ENCODE measurements around the gene RIT1. TPM values are rescaled to one million over a fixed set of nuclear protein-coding genes. Genes with fewer than 3 reads are reported as not detected.

RIT1 gene
- total and polyA plus RNA-seq, 2 of the 13 experiments (the other 11 are each of a cell fraction or from before 2014, with no cell fraction given): 12.2 to 32.2 TPM

DNA sequence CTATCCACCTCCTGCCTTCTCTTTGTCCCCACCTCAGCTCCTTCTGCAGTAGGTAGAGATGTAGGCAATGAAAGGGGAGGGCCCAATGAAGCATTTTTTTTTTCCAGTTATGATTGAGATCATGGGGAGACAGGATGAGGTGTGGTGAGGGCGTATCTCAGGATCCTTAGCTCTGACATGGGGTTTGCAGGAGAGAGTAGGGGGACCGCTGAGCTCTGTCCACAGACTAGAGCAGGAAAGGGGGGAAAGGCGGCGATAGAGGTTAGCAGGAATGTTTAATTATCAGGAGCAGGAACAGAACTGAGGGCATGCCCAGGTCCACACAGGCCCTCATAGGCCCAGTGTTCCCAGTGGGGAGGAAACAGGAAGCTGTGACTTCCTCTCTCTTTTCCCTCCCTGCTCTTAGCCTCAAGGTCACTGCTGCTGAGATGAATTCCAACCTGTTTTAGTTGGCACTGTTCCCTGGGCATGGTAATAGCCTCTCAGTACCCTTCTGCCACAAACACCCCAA, 29.4 kb upstream of the RIT1 start (continued):
- TF ChIP-seq, protein P1, sequence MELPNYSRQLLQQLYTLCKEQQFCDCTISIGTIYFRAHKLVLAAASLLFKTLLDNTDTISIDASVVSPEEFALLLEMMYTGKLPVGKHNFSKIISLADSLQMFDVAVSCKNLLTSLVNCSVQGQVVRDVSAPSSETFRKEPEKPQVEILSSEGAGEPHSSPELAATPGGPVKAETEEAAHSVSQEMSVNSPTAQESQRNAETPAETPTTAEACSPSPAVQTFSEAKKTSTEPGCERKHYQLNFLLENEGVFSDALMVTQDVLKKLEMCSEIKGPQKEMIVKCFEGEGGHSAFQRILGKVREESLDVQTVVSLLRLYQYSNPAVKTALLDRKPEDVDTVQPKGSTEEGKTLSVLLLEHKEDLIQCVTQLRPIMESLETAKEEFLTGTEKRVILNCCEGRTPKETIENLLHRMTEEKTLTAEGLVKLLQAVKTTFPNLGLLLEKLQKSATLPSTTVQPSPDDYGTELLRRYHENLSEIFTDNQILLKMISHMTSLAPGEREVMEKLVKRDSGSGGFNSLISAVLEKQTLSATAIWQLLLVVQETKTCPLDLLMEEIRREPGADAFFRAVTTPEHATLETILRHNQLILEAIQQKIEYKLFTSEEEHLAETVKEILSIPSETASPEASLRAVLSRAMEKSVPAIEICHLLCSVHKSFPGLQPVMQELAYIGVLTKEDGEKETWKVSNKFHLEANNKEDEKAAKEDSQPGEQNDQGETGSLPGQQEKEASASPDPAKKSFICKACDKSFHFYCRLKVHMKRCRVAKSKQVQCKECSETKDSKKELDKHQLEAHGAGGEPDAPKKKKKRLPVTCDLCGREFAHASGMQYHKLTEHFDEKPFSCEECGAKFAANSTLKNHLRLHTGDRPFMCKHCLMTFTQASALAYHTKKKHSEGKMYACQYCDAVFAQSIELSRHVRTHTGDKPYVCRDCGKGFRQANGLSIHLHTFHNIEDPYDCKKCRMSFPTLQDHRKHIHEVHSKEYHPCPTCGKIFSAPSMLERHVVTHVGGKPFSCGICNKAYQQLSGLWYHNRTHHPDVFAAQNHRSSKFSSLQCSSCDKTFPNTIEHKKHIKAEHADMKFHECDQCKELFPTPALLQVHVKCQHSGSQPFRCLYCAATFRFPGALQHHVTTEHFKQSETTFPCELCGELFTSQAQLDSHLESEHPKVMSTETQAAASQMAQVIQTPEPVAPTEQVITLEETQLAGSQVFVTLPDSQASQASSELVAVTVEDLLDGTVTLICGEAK (IDR thresholded peaks at IDR 0.05): no peak
- TF ChIP-seq, protein P1 (CRISPR knock-in tag; IDR thresholded peaks at IDR 0.05): no peak
- no peak for TF ChIP-seq ZNF225 (CRISPR knock-in tag; IDR thresholded peaks at IDR 0.05)
- no peak; the same call in 1 of the 2 replicates for TF ChIP-seq NR2C2 (CRISPR knock-in tag; IDR thresholded peaks at IDR 0.05; ENCODE audit: borderline replicate concordance)
- TF ChIP-seq, protein P2, sequence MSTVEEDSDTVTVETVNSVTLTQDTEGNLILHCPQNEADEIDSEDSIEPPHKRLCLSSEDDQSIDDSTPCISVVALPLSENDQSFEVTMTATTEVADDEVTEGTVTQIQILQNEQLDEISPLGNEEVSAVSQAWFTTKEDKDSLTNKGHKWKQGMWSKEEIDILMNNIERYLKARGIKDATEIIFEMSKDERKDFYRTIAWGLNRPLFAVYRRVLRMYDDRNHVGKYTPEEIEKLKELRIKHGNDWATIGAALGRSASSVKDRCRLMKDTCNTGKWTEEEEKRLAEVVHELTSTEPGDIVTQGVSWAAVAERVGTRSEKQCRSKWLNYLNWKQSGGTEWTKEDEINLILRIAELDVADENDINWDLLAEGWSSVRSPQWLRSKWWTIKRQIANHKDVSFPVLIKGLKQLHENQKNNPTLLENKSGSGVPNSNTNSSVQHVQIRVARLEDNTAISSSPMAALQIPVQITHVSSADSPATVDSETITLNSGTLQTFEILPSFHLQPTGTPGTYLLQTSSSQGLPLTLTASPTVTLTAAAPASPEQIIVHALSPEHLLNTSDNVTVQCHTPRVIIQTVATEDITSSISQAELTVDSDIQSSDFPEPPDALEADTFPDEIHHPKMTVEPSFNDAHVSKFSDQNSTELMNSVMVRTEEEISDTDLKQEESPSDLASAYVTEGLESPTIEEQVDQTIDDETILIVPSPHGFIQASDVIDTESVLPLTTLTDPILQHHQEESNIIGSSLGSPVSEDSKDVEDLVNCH (CRISPR knock-in tag; IDR thresholded peaks at IDR 0.05): no peak
- TF ChIP-seq PITX1 (CRISPR knock-in tag; IDR thresholded peaks at IDR 0.05): no peak
- TF ChIP-seq ZNF703 (CRISPR knock-in tag; IDR thresholded peaks at IDR 0.05; ENCODE audit: borderline replicate concordance): no peak
- TF ChIP-seq MAX (IDR thresholded peaks at IDR 0.05): peak; percentile 66
- no peak for TF ChIP-seq ZNF83 (CRISPR knock-in tag; IDR thresholded peaks at IDR 0.05; ENCODE audit: borderline replicate concordance)
- no peak for TF ChIP-seq U2AF1 (optimal IDR thresholded peaks at IDR 0.05; ENCODE audit: low read depth, low read length)
- TF ChIP-seq NKX3-1 (CRISPR knock-in tag; IDR thresholded peaks at IDR 0.05): no peak
- TF ChIP-seq ZNF616 (CRISPR knock-in tag; IDR thresholded peaks at IDR 0.05; ENCODE audit: low read depth): no peak
- TF ChIP-seq REXO4 (CRISPR knock-in tag; IDR thresholded peaks at IDR 0.05; ENCODE audit: borderline replicate concordance): no peak
- TF ChIP-seq ONECUT2 (CRISPR knock-in tag; IDR thresholded peaks at IDR 0.05): no peak
- TF ChIP-seq SKIL (CRISPR knock-in tag; IDR thresholded peaks at IDR 0.05; ENCODE audit: borderline replicate concordance): no peak
- TF ChIP-seq ZNF558 (CRISPR knock-in tag; IDR thresholded peaks at IDR 0.05; ENCODE audit: borderline replicate concordance): no peak
- TF ChIP-seq MBNL3 (CRISPR knock-in tag; conservative IDR thresholded peaks at IDR 0.05): no peak
